ENCODE results near the gene SLC30A3.

DNA sequence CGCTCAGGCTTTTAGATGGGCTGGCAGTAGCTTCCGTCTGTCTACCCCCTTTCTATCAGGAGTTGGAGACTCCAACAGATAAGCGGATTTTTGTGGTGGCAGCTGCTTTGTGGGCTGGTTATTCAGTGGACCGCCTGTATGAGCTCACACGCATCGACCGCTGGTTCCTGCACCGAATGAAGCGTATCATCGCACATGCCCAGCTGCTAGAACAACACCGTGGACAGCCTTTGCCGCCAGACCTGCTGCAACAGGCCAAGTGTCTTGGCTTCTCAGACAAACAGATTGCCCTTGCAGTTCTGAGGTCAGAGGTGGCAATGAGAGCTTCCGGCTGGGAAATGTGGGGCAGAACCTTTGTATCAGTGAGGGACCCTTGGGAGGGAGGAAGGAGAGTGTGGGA, 30.9 kb downstream of the SLC30A3 start:
- TF ChIP-seq, protein P1, sequence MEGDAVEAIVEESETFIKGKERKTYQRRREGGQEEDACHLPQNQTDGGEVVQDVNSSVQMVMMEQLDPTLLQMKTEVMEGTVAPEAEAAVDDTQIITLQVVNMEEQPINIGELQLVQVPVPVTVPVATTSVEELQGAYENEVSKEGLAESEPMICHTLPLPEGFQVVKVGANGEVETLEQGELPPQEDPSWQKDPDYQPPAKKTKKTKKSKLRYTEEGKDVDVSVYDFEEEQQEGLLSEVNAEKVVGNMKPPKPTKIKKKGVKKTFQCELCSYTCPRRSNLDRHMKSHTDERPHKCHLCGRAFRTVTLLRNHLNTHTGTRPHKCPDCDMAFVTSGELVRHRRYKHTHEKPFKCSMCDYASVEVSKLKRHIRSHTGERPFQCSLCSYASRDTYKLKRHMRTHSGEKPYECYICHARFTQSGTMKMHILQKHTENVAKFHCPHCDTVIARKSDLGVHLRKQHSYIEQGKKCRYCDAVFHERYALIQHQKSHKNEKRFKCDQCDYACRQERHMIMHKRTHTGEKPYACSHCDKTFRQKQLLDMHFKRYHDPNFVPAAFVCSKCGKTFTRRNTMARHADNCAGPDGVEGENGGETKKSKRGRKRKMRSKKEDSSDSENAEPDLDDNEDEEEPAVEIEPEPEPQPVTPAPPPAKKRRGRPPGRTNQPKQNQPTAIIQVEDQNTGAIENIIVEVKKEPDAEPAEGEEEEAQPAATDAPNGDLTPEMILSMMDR (IDR thresholded peaks at IDR 0.05 in 4 of 5, conservative IDR thresholded peaks at IDR 0.05 in 1 of 5), result no peak
- TF ChIP-seq POLR2A (IDR thresholded peaks at IDR 0.05), result no peak

Data from gastrocnemius medialis (tissue), 4 donors.